ENCODE measurements around the gene PABPN1. TPM values are rescaled to one million over a fixed set of nuclear protein-coding genes. Genes with fewer than 3 reads are reported as not detected.
"Not testable (repeated sequence)": the region's sequence is repeated elsewhere in the genome, so short reads cannot be mapped to it uniquely, and the experiment has no call there.

The PABPN1 gene, protein sequence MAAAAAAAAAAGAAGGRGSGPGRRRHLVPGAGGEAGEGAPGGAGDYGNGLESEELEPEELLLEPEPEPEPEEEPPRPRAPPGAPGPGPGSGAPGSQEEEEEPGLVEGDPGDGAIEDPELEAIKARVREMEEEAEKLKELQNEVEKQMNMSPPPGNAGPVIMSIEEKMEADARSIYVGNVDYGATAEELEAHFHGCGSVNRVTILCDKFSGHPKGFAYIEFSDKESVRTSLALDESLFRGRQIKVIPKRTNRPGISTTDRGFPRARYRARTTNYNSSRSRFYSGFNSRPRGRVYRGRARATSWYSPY
- 355 TPM for total RNA-seq (ENCODE audit: unreplicated experiment)
- long read RNA-seq, transcript PABPN1-207 (6 exons, 1,220 nt): minor isoform, 12 of 33 reads
- long read RNA-seq, transcript PABPN1-201 (7 exons, 2,001 nt): major isoform, 13 of 33 reads
- long read RNA-seq, partial matches to known transcripts: 0 of 33 reads
- long read RNA-seq, other reads (novel, unspliced or antisense): 7 of 33 reads

- no peak for TF ChIP-seq CTCF (IDR thresholded peaks at IDR 0.05; ENCODE audit: partially characterized antibody, unreplicated experiment)
- peak; percentile 94 for DNase-seq
- no peaks in the 10 kb centered on the region for H3K36me3 Mint-ChIP-seq (ENCODE audit: unreplicated experiment)
- peaks cover 14% of the 10 kb centered on the region for H3K27me3 Mint-ChIP-seq (ENCODE audit: unreplicated experiment)
- H3K4me3 Mint-ChIP-seq (ENCODE audit: unreplicated experiment): peak within 1 kb of the TSS; percentile 94
- H3K27ac Mint-ChIP-seq (ENCODE audit: unreplicated experiment): peak within 1 kb of the TSS; percentile 98
- H3K4me1 Mint-ChIP-seq (ENCODE audit: low read depth, unreplicated experiment): peaks cover 20% of the 10 kb centered on the region
- peaks cover 14% of the 10 kb centered on the region for H3K9me3 Mint-ChIP-seq (ENCODE audit: unreplicated experiment)
Observed at GRCh38 chr14:23320584-23321571, at the start of gene PABPN1. Gene PABPN1 (plus strand): TSS chr14:23321457. CDS start chr14:23321470, 13 bp downstream.

DNA sequence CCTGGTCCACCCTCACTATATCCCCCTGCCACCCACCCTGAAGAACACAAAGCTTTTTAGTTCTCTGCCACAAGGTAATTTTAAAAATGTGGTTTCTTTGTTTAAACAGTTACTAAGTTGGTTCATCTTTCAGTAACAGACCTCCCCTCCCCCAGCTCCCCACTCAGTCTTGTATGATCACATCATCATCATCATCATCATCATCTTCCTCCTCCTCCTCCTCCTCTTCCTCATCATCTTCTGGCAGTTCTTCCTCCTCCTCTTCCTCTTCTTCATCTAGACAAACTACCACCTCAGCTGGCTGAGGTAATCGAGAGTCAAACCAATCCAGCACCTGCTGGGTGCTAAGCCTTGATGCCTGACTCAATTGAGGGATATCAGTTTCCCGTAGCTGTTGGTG lies 45.8 kb upstream of the PABPN1 start:
- Mint-ChIP-seq H3K27me3 (ENCODE audit: unreplicated experiment) (peaks cover 4% of the 10 kb centered on the region), H3K27ac (ENCODE audit: unreplicated experiment) (no peak overlapping the region), H3K36me3 (ENCODE audit: unreplicated experiment) (peaks cover 13% of the 10 kb centered on the region), H3K9me3 (ENCODE audit: unreplicated experiment) (peaks cover 3% of the 10 kb centered on the region), H3K4me3 (ENCODE audit: unreplicated experiment) (no peak overlapping the region), H3K4me1 (ENCODE audit: low read depth, unreplicated experiment) (peaks cover 5% of the 10 kb centered on the region)
- TF ChIP-seq CTCF (IDR thresholded peaks at IDR 0.05; ENCODE audit: partially characterized antibody, unreplicated experiment): no peak
- DNase-seq: no peak

DNA sequence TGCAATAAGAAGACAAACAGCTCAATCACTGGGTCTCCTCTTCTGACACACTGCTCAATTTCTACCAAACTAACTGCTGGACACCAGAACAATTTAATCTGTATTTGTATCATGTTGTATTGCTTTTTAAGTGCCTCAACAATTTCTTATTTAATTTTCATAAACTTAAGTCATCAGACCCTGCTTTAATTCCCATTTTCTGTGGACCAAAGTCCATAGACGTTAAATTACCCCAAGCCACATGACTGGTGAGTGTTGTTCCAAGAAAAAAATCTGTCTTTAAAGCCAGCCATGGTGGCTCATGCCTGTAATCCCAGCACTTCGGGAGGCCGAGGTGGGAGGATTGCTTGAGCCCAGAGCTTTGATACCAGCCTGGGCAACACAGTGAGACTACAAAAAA lies 44.1 kb upstream of the PABPN1 start:
- peaks cover 3% of the 10 kb centered on the region for H3K9me3 Mint-ChIP-seq (ENCODE audit: unreplicated experiment)
- no peak for TF ChIP-seq CTCF (IDR thresholded peaks at IDR 0.05; ENCODE audit: partially characterized antibody, unreplicated experiment)
- DNase-seq: no peak
- peaks cover 13% of the 10 kb centered on the region for H3K36me3 Mint-ChIP-seq (ENCODE audit: unreplicated experiment)
- H3K4me1 Mint-ChIP-seq (ENCODE audit: low read depth, unreplicated experiment): peaks cover 5% of the 10 kb centered on the region
- peaks cover 3% of the 10 kb centered on the region for H3K27me3 Mint-ChIP-seq (ENCODE audit: unreplicated experiment)
- no peak overlapping the region for H3K4me3 Mint-ChIP-seq (ENCODE audit: unreplicated experiment)
- no peak overlapping the region for H3K27ac Mint-ChIP-seq (ENCODE audit: unreplicated experiment)

DNA sequence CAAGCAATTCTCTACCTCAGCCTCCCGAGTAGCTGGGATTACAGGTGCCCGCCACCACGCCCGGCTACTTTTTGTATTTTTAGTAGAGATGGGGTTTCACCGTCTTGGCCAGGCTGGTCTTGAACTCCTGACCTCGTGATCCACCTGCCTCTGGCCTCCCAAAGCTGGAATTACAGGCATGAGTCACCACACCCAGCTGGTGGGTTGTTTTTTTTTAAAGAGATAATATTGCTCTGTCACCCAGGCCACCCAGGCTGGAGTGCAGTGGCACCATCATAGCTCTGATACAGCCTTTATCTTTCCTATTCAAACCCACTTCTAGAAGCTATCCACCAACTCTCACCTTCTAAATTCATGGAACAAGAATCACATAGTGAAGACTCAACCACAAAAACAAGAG lies 43.3 kb upstream of the PABPN1 start:
- H3K4me1 Mint-ChIP-seq (ENCODE audit: low read depth, unreplicated experiment); H3K4me3 Mint-ChIP-seq (ENCODE audit: unreplicated experiment); H3K27ac Mint-ChIP-seq (ENCODE audit: unreplicated experiment); H3K9me3 Mint-ChIP-seq (ENCODE audit: unreplicated experiment); H3K27me3 Mint-ChIP-seq (ENCODE audit: unreplicated experiment); DNase-seq: not testable (repeated sequence)
- peaks cover 13% of the 10 kb centered on the region for H3K36me3 Mint-ChIP-seq (ENCODE audit: unreplicated experiment)

GRCh38 chr14:23281247-23281646 lies 40.0 kb upstream of the PABPN1 start:
- Mint-ChIP-seq H3K4me3 (ENCODE audit: unreplicated experiment) (no peak overlapping the region), H3K9me3 (ENCODE audit: unreplicated experiment) (peaks cover 3% of the 10 kb centered on the region), H3K36me3 (ENCODE audit: unreplicated experiment) (no peaks in the 10 kb centered on the region), H3K27ac (ENCODE audit: unreplicated experiment) (no peak overlapping the region), H3K27me3 (ENCODE audit: unreplicated experiment) (peaks cover 3% of the 10 kb centered on the region), H3K4me1 (ENCODE audit: low read depth, unreplicated experiment) (peaks cover 10% of the 10 kb centered on the region)
- no peak for TF ChIP-seq CTCF (IDR thresholded peaks at IDR 0.05; ENCODE audit: partially characterized antibody, unreplicated experiment)
- no peak for DNase-seq

Data from glutamatergic neuron (in vitro differentiated cells).